ENCODE measurements around the gene GLP1R.

- TF ChIP-seq ZNF384 (IDR thresholded peaks at IDR 0.05) (no peak), LEF1 (IDR thresholded peaks at IDR 0.05; ENCODE audit: borderline replicate concordance) (no peak), SUZ12 (IDR thresholded peaks at IDR 0.05) (no peak), FOXM1 (IDR thresholded peaks at IDR 0.05; ENCODE audit: borderline replicate concordance) (no peak)
These were observed 31.1 kb upstream of the GLP1R start for GRCh38 chr6:39017547-39017880.
